GF-D8 (cell line): ENCODE results near the gene APOL3.
"Not testable (repeated sequence)": the region's sequence is repeated elsewhere in the genome, so short reads cannot be mapped to it uniquely, and the experiment has no call there.

Experiments used
- DNase-seq: peaks from one replicate; lab custom pipeline; 2025; lab: John Stamatoyannopoulos, UW

The APOL3 gene

DNA sequence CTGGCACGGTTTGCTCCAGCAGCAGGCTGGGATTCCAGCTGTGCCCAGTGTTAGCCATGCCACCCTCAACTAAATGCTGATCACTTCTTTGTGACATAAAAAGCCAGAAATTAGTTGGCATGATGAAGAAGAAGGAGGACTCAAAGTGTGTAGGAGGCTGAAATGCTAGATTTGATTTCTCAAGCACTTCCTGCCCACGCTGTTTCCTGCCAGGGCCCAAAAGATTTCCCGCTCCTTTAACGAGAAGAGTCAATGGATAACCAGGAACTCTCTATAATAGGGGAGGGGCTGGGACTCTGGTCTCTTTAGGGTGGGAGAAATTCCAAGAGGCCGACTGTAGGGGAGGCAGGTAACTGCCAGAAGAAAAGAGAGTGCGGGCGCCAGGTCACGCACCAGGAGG, 26.4 kb downstream of the APOL3 start:
- DNase-seq, result no peak

DNA sequence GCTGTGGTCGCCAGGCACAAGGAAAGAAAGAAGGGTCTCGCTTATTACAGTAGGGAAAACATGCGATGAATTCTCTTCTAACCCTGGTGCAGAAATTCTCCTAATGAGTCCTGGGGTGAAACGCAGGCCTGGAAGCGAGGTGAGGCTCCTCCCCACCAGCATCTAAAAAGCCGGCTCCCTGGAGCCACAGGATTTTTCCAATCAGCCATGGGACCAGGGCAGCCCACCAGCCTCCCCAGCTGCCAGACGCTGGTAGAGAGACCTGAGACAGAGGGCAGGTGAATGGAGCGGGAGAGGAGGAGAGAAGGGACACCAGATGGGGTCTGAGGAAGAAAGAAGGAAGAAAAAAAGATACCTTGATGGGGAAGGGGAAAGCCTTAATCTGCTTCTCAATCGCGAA, 28.6 kb downstream of the APOL3 start:
- no peak for DNase-seq

DNA sequence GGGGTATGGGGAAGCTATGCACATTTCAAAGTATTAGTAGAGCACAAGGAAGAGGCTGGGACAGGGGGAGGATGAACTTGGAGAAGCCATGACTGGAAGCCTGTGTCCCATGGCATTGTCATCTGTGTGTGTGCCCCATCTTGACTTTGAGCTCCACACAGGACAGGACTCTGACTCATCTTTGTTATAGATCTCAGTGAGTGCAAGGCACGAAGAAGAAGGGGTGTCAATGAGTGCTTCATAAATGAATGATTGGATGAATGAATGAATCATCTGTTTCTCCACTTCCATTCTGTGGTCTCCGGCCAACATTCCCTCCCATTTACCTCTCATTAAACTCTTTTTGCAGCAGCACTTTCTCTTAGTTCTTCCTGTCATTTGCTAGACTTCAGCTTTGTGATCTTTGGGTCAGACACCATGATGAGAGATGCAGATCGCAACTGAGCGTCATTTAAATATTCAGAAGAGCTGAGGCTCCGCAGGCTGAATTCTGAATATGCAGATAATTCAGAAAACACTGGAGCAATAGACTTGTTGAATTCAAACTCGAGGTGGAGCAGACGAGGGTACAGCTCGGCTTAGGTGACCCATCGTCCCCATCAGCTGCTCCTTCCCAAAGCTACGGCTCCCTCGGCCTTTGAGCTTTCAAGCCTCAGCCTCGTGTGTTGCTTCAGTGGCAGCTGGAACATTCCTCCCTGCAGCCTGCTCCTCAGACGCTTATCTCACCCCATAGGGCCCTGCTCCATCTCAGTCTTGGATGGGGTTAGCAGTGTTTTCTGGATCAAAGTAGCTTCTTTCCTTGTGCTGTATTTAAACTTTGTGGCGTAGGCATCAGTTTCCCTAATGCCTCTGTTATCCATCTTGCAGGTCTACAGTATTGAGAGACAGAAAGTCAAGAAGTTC, 30.8 kb downstream of the APOL3 start:
- DNase-seq, result no peak

GRCh38 chr22:36129071-36129470, 31.5 kb downstream of the APOL3 start:
- DNase-seq, result no peak

DNA sequence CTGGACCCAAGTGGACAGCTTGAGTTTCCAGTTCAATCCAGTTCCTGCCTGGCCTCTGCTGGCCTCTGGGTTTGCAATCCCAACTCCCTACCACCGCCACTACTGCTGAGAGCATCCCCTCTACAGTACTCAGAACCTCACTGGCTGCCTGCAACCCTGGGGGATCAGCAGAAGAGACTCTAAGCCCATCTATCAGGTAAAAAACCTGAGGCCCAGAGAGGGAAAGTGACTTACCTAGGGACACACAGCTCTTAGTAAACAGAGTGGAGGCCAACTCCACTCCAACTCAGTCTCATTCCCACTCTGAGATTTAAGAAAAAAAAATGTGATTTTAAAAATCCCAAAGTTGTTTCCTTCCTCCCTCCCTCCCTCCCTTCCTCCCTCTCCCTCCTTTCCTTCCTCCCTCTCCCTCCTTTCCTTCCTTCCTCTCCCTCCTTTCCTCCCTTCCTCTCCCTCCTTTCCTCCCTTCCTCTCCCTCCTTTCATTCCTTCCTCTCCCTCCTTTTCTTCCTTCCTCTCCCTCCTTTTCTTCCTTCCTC, 34.5 kb downstream of the APOL3 start:
- no peak for DNase-seq

GRCh38 chr22:36125434-36125833, 35.1 kb downstream of the APOL3 start:
- DNase-seq, result no peak

DNA sequence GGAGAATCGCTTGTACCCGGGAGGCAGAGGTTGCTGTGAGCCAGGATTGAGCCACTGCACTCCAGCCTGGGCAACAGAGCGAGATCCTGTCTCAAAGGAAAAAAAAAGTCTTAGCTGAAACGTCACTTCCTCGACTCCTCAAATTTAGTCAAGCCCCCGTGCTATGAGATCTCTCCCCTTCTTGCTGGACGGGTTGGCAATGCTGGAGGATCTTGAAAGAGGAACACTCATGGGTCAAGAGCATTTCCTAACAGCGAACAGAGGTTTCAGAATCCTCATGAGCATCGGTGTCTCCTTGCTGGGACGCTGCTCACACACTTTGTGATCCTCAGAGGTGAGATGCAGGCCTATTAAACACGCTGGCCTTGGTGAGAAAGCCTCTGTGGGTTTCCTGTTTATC, 35.9 kb downstream of the APOL3 start:
- no peak for DNase-seq

GRCh38 chr22:36123673-36124630, 36.6 kb downstream of the APOL3 start:
- peak; percentile 64 for DNase-seq

DNA sequence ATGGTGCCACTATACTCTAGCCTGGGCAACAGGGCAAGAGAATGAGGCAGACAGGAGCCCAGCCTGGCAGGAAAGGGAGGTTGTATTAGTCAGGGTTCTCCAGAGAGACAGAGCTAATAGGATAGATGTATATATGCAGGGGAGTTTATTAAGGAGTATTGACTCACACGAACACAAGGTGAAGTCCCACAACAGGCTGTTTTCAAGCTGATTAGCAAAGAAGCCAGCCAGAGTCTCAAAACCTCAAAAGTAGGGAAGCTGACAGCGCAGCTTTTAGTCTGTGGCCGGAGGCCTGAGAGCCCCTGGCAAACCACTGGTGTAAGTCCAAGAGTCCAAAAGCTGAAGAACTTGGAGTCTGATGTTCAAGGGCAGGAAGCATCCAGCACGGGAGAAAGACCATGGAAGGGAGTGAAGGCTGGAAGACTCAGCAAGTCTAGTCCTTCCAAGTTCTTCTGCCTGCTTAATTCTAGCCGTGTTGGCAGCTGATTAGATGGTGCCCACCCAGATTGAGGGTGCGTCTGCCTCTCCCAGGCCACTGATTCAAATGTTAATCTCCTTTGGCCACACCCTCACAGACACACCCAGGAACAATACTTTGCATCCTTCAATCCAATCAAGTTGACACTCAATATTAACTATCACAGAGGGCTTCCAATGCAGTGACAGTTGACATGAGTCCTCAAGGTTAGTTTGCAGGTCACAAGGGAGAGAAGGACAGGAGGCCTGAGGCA, 39.8 kb downstream of the APOL3 start:
- DNase-seq, result not testable (repeated sequence)

GRCh38 chr22:36117053-36117554, 43.5 kb downstream of the APOL3 start:
- no peak for DNase-seq

GRCh38 chr22:36116127-36116526, 44.4 kb downstream of the APOL3 start:
- DNase-seq, result no peak

GRCh38 chr22:36113121-36113520, 47.4 kb downstream of the APOL3 start:
- DNase-seq, result no peak

GRCh38 chr22:36111316-36111715, 49.2 kb downstream of the APOL3 start:
- no peak for DNase-seq

- DNase-seq, result no peak
Observed at GRCh38 chr22:36110306-36110881, 50.2 kb downstream of the APOL3 start.

- DNase-seq, result no peak
Observed at GRCh38 chr22:36107436-36107835, 53.1 kb downstream of the APOL3 start.

- no peak for DNase-seq
Observed at GRCh38 chr22:36106910-36107309, 53.6 kb downstream of the APOL3 start.

- no peak for DNase-seq
Observed at GRCh38 chr22:36104988-36105387, 55.6 kb downstream of the APOL3 start.

DNA sequence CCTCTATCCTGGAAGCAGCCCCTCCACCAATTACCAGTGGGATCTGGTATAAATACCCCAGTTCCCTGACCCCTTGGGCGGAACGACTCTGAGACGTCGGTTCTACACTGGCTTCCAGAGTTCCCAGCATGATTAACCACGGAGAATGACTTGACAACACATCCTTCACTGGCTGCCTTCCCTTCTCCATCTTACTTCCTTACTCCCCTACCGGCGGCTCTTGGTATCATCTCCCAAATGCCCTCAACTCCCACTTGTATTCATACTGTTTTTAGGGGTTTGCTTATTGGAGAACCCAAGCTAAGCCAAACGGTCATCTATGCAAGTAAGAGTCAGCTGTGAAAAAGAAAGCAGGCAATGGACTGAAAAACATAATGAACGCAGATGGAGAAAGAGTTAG, 56.1 kb downstream of the APOL3 start:
- DNase-seq, result no peak

GRCh38 chr22:36103891-36104290, 56.7 kb downstream of the APOL3 start:
- no peak for DNase-seq

DNA sequence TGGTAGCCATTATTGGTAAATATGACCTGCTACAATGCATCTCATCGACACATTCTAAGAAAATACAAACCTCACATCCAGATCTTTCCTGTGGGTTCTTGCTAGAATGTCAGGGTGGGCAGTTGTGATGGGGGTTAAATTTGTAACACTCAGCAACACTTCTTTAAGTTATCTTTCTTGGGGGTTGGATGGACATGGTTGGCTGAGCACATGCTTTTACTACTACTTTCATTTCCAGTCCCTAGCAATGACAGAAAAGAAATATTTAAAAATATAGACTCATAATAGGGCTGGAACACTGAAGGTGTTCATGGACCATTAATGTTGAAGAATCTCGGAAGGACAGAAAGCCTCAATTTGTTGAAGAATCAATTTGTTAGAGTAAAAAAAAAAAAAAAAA, 57.6 kb downstream of the APOL3 start:
- DNase-seq, result no peak

DNA sequence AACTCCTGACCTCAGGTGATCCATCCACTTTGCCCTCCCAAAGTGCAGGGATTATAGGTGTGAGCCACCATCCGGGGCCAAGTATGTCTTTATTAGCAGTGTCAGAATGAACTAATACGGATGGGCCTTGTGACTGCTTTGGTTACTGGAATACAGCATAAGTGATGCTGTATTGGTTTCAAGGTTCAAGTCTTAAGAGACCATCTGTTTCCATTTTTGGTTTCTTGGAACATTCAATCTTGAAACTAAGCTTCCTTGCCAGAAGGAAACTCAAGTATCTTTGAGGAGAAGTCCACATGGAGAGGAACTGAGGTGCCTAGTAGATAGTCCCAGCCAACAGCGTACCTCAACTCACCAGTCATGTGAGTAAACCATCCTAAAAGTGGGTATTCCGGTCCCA, 58.8 kb downstream of the APOL3 start:
- DNase-seq, result no peak
